Esophagus squamous epithelium (tissue), 5 donors: ENCODE data around the gene TCF7. TPM values are rescaled to one million over a fixed set of nuclear protein-coding genes. Genes with fewer than 3 reads are reported as not detected.
"Not testable (repeated sequence)": the region's sequence is repeated elsewhere in the genome, so short reads cannot be mapped to it uniquely, and the experiment has no call there.

ENCODE experiments used
- DNase-seq: peaks from one replicate; lab custom pipeline; 2025; lab: John Stamatoyannopoulos, UW
- H3K27ac ChIP-seq, 4 donors: fragments of 200-600 bp; sonication (generic); one replicate each; pipeline ENCODE4 v1.5.1; 2016 to 2019; ENCODE audit warnings: mild to moderate bottlenecking in 1 of 4
- H3K27me3 ChIP-seq, 4 donors: fragments of 200-600 bp; sonication (generic); 1 replicate in 3 of 4; 2 replicates in 1 of 4; pipeline versions ENCODE4 v1.5.1 to v1.6.0; 2017 to 2021; ENCODE audit warnings: antibody characterized with exemption in 1 of 4
- H3K36me3 ChIP-seq, 3 donors: fragments of 200-600 bp; sonication (generic); one replicate each; pipeline ENCODE4 v1.5.1; 2016 to 2019
- H3K4me1 ChIP-seq, 3 donors: fragments of 200-600 bp; sonication (generic); one replicate each; pipeline ENCODE4 v1.5.1; 2017 to 2019
- H3K4me3 ChIP-seq, 4 donors: fragments of 200-600 bp; sonication (generic); 1 replicate in 3 of 4; 2 replicates in 1 of 4; pipeline ENCODE4 v1.5.1; 2016 to 2019; ENCODE audit warnings: mild to moderate bottlenecking in 2 of 4, moderate library complexity in 1 of 4
- H3K9me3 ChIP-seq, 3 donors: fragments of 200-600 bp; sonication (generic); one replicate each; pipeline ENCODE4 v1.5.1; 2016 to 2019
- CTCF ChIP-seq, 6 experiments: fragments of 450-650 bp in 4 of 6; fragments of 200-600 bp in 2 of 6; sonication (generic) in 2 of 6; IDR thresholded peaks; one replicate each; pipeline ENCODE4 v1.5.1; 2016 to 2019; ENCODE audit warnings: antibody characterized with exemption in 6 of 6, mild to moderate bottlenecking in 4 of 6, moderate library complexity in 4 of 6
- POLR2A ChIP-seq, 4 donors: fragments of 450-650 bp; IDR thresholded peaks; one replicate each; pipeline ENCODE4 v1.6.1; 2017; ENCODE audit warnings: antibody characterized with exemption in 4 of 4, mild to moderate bottlenecking in 4 of 4, moderate library complexity in 3 of 4
- WGBS, 2 donors: methylation state at CpG; one replicate each; pipeline ENCODE4 v1.1.5; 2018; 5-methylcytosine and 5-hydroxymethylcytosine counted together
- intact Hi-C: fragments of 100-400 bp; cut with DNase I; formaldehyde crosslinking; loops from one replicate; pipeline ENCODE4 v1.15.0; 2022
- total RNA-seq, 4 donors: library from RNA; depleted of rRNA; stranded (reverse); fragments of >200 nt; gene quantifications; one replicate each; pipeline ENCODE4 v1.1.0, GENCODE V29; 2016
- donor health status: DM: yes; HTN: yes; CAD: no.

Gene TCF7
- total RNA-seq, 4 donors from 2014 or later: 1.9 to 7.6 (median 2.8) TPM

GRCh38 chr5:134149571-134150303, 35.3 kb downstream of the TCF7 start:
- Histone ChIP-seq H3K4me1 (peaks cover 4 to 41% (median 7%) of the 10 kb centered on the region in 3 donors), H3K4me3 (no peak overlapping the region), H3K27me3 (no peaks in the 10 kb centered on the region), H3K9me3 (no peaks in the 10 kb centered on the region), H3K36me3 (peaks cover 11 to 100% (median 17%) of the 10 kb centered on the region in 3 donors), H3K27ac (peak overlapping the region in 1 of 4 donors; percentile 44)
- no peak for DNase-seq
- no peak for TF ChIP-seq POLR2A (IDR thresholded peaks at IDR 0.05)
- TF ChIP-seq CTCF (IDR thresholded peaks at IDR 0.05): no peak
- WGBS, 2 donors: 58 to 63% methylated on average over 4 of the region's 4 CpGs
- intact Hi-C loops: no loop called here

GRCh38 chr5:134151723-134152122, 37.2 kb downstream of the TCF7 start:
- no peak for DNase-seq
- no peak overlapping the region for H3K27ac ChIP-seq
- no peaks in the 10 kb centered on the region for H3K9me3 ChIP-seq
- H3K4me1 ChIP-seq: peaks cover 4 to 25% (median 6%) of the 10 kb centered on the region in 3 donors
- intact Hi-C loops: no loop called here
- TF ChIP-seq CTCF (IDR thresholded peaks at IDR 0.05) (no peak), POLR2A (IDR thresholded peaks at IDR 0.05) (no peak)
- WGBS, 2 donors: 90 to 97% methylated on average over 3 of the region's 3 CpGs
- H3K4me3 ChIP-seq: no peak overlapping the region
- H3K36me3 ChIP-seq: peaks cover 14 to 100% (median 17%) of the 10 kb centered on the region in 3 donors
- H3K27me3 ChIP-seq: no peaks in the 10 kb centered on the region

- peaks cover 14 to 100% (median 17%) of the 10 kb centered on the region in 3 donors for H3K36me3 ChIP-seq
- H3K4me1 ChIP-seq: peaks cover 3 to 20% (median 4%) of the 10 kb centered on the region in 3 donors
- DNase-seq, H3K27ac ChIP-seq, H3K9me3 ChIP-seq, H3K27me3 ChIP-seq, intact Hi-C loops, H3K4me3 ChIP-seq: not testable (repeated sequence)
- 94% methylated on average over 12 to 14 of the region's 15 CpGs for WGBS, 2 donors
Observed at GRCh38 chr5:134152173-134152832, 37.8 kb downstream of the TCF7 start.

- no peak for TF ChIP-seq POLR2A (IDR thresholded peaks at IDR 0.05)
- no peak for TF ChIP-seq CTCF (IDR thresholded peaks at IDR 0.05)
- Histone ChIP-seq H3K27me3 (no peaks in the 10 kb centered on the region), H3K27ac (no peak overlapping the region), H3K4me1 (peaks cover 3 to 16% (median 4%) of the 10 kb centered on the region in 3 donors), H3K9me3 (no peaks in the 10 kb centered on the region), H3K36me3 (peaks cover 17 to 100% (median 20%) of the 10 kb centered on the region in 3 donors), H3K4me3 (no peak overlapping the region)
- DNase-seq: no peak
- WGBS, 2 donors: 89 to 96% methylated on average over 3 of the region's 3 CpGs
- intact Hi-C loops: no loop called here
Observed at GRCh38 chr5:134153241-134153640, 38.8 kb downstream of the TCF7 start.

- WGBS, 2 donors: 85 to 92% methylated on average over 1 of the region's 1 CpG
- no peak overlapping the region for H3K4me3 ChIP-seq
- DNase-seq: no peak
- H3K27ac ChIP-seq: no peak overlapping the region
- H3K4me1 ChIP-seq: peaks cover 3 to 13% (median 4%) of the 10 kb centered on the region in 3 donors
- TF ChIP-seq POLR2A (IDR thresholded peaks at IDR 0.05): no peak
- no peak for TF ChIP-seq CTCF (IDR thresholded peaks at IDR 0.05)
- no peaks in the 10 kb centered on the region for H3K9me3 ChIP-seq
- no peaks in the 10 kb centered on the region for H3K27me3 ChIP-seq
- intact Hi-C loops: no loop called here
- peaks cover 17 to 100% (median 24%) of the 10 kb centered on the region in 3 donors for H3K36me3 ChIP-seq
Observed at GRCh38 chr5:134153657-134154056, 39.2 kb downstream of the TCF7 start.
